IMR-90 (cell line): ENCODE data around the gene MARF1. TPM values are rescaled to one million over a fixed set of nuclear protein-coding genes. Genes with fewer than 3 reads are reported as not detected.

ENCODE experiments used
- ATAC-seq: fragments of 200-7000 bp; cut with Tn5 transposase; 2 replicates; pipeline ENCODE4 v1.9.1; 2020; ENCODE audit warnings: low read depth, mild to moderate bottlenecking, moderate library complexity
- BruUV-seq: library from RNA; stranded (reverse); fragments of 400-500 nt; replicated peaks from 2 replicates; lab custom pipeline; 2021; lab: Mats Ljungman, UMichigan
- CTCF ChIA-PET: fragments of 300-600 bp; formaldehyde crosslinking; extraction: SDS; loops from one replicate; lab custom pipeline; 2021; ENCODE audit warnings: antibody characterized with exemption; lab: Yijun Ruan, JAX
- POLR2A ChIA-PET: fragments of 300-600 bp; sonication (Branson Sonifier 250); formaldehyde crosslinking; loops from one replicate; lab custom pipeline; 2022; ENCODE audit warnings: antibody characterized with exemption; ENCODE audit not compliant: unreplicated experiment; lab: Charles Lee
- DNase-seq: peaks from one replicate; pipeline ENCODE4 v3.0.0; 2013
- H2AFZ ChIP-seq: replicated peaks from 2 replicates; pipeline ENCODE3; 2013; ENCODE audit warnings: low read length, mild to moderate bottlenecking; ENCODE audit not compliant: poor library complexity
- H2AK5ac ChIP-seq: 2 replicates; pipeline ENCODE4 v1.6.1; 2013; ENCODE audit warnings: low read depth, low read length, inconsistent platforms
- H2AK9ac ChIP-seq: replicated peaks from 2 replicates; pipeline ENCODE3; 2013; ENCODE audit warnings: mild to moderate bottlenecking, low read depth, low read length, moderate library complexity; ENCODE audit not compliant: poor library complexity
- H2BK120ac ChIP-seq: 2 replicates; pipeline ENCODE4 v1.6.1; 2013; ENCODE audit warnings: low read depth, low read length, inconsistent platforms
- H2BK15ac ChIP-seq: 3 replicates; pipeline ENCODE4 v1.6.1; 2013; ENCODE audit warnings: low read depth, low read length, inconsistent platforms
- H2BK20ac ChIP-seq: 2 replicates; pipeline ENCODE4 v1.6.1; 2013; ENCODE audit warnings: low read depth, mild to moderate bottlenecking, inconsistent platforms, low read length, moderate library complexity
- H2BK5ac ChIP-seq: 2 replicates; pipeline ENCODE4 v1.6.1; 2013; ENCODE audit warnings: mild to moderate bottlenecking, low read depth, low read length, inconsistent platforms; ENCODE audit not compliant: poor library complexity, severe bottlenecking
- H3K14ac ChIP-seq: replicated peaks from 2 replicates; pipeline ENCODE4 v1.6.1; 2013; ENCODE audit warnings: low read depth, low read length, inconsistent platforms
- H3K18ac ChIP-seq: 2 replicates; pipeline ENCODE4 v1.6.1; 2013; ENCODE audit warnings: low read depth, low read length, control low read depth
- H3K23ac ChIP-seq: 2 replicates; pipeline ENCODE4 v1.6.1; 2013; ENCODE audit warnings: low read depth, low read length, inconsistent platforms
- H3K27ac ChIP-seq: 2 replicates; pipeline ENCODE4 v1.5.1; 2013; ENCODE audit warnings: mild to moderate bottlenecking, control low read depth, low read length; ENCODE audit not compliant: insufficient read depth
- H3K27me3 ChIP-seq: 2 replicates; pipeline ENCODE4 v1.6.1; 2013; ENCODE audit warnings: low read length; ENCODE audit not compliant: control insufficient read depth, insufficient read depth
- H3K36me3 ChIP-seq: 2 replicates; pipeline ENCODE4 v1.6.1; 2013; ENCODE audit warnings: low read length, mixed read lengths; ENCODE audit not compliant: control insufficient read depth, insufficient read depth
- H3K4ac ChIP-seq: 2 replicates; pipeline ENCODE4 v1.6.1; 2013; ENCODE audit warnings: low read depth, low read length, inconsistent platforms
- H3K4me1 ChIP-seq: 2 replicates; pipeline ENCODE4 v1.6.1; 2013; ENCODE audit warnings: low read length, mixed read lengths; ENCODE audit not compliant: control insufficient read depth, insufficient read depth
- H3K4me2 ChIP-seq: 2 replicates; pipeline ENCODE4 v1.6.1; 2013; ENCODE audit warnings: low read depth, mild to moderate bottlenecking, control low read depth, low read length, moderate library complexity
- H3K4me3 ChIP-seq: 2 replicates; pipeline ENCODE4 v1.5.1; 2013; ENCODE audit warnings: low read depth, mild to moderate bottlenecking, control low read depth, low read length, moderate library complexity; ENCODE audit not compliant: insufficient read depth
- H3K56ac ChIP-seq: 2 replicates; pipeline ENCODE4 v1.6.1; 2013; ENCODE audit warnings: low read length, inconsistent platforms; ENCODE audit not compliant: insufficient read depth; ENCODE audit errors: extremely low read depth
- H3K79me1 ChIP-seq, 2 experiments: 2 replicates each; pipeline ENCODE4 v1.6.1; 2013; ENCODE audit warnings: low read length in 2 of 2, inconsistent platforms in 1 of 2, low read depth in 1 of 2
- H3K9ac ChIP-seq: 2 replicates; pipeline ENCODE4 v1.6.1; 2013; ENCODE audit warnings: low read depth, low read length, control low read depth
- H3K9me1 ChIP-seq: 2 replicates; pipeline ENCODE4 v1.6.1; 2013; ENCODE audit warnings: low read length, inconsistent platforms; ENCODE audit not compliant: insufficient read depth
- H3K9me3 ChIP-seq: 2 replicates; pipeline ENCODE4 v1.6.1; 2013; ENCODE audit warnings: low read length; ENCODE audit not compliant: control insufficient read depth, insufficient read depth
- H4K20me1 ChIP-seq: 2 replicates; pipeline ENCODE4 v1.6.1; 2013; ENCODE audit warnings: low read length, inconsistent platforms; ENCODE audit not compliant: insufficient read depth
- H4K5ac ChIP-seq: 2 replicates; pipeline ENCODE4 v1.6.1; 2013; ENCODE audit warnings: mild to moderate bottlenecking, low read depth, low read length, control low read depth
- H4K8ac ChIP-seq, 2 experiments: 2 replicates each; pipeline ENCODE4 v1.6.1; 2013; ENCODE audit warnings: low read depth in 2 of 2, low read length in 2 of 2, control low read depth in 1 of 2, inconsistent platforms in 1 of 2
- H4K91ac ChIP-seq: 2 replicates; pipeline ENCODE4 v1.6.1; 2013; ENCODE audit warnings: low read depth, low read length, inconsistent platforms; ENCODE audit not compliant: insufficient read depth
- CEBPB ChIP-seq: IDR thresholded peaks from 2 replicates; pipeline ENCODE4 v1.6.1; 2012; ENCODE audit warnings: low read depth, low read length, improper control_type of control experiment
- CTCF ChIP-seq: conservative IDR thresholded peaks from 2 replicates; pipeline ENCODE4 v1.5.1; 2012; ENCODE audit warnings: mild to moderate bottlenecking, low read depth, low read length, improper control_type of control experiment
- ELK1 ChIP-seq: fragments of 150-350 bp; IDR thresholded peaks from 2 replicates; pipeline ENCODE4 v1.6.1; 2016; ENCODE audit warnings: low read depth, mild to moderate bottlenecking, low read length, moderate library complexity, borderline replicate concordance
- FOS ChIP-seq: fragments of 150-350 bp; IDR thresholded peaks from 2 replicates; pipeline ENCODE4 v1.6.1; 2016; ENCODE audit warnings: low read depth, low read length
- MAFK ChIP-seq: IDR thresholded peaks from 2 replicates; pipeline ENCODE4 v1.6.1; 2012; ENCODE audit warnings: low read depth, low read length, improper control_type of control experiment
- MAZ ChIP-seq: IDR thresholded peaks from 2 replicates; pipeline ENCODE4 v1.6.1; 2012; ENCODE audit warnings: low read depth, mild to moderate bottlenecking, low read length, improper control_type of control experiment, moderate library complexity, borderline replicate concordance
- NFE2L2 ChIP-seq: fragments of 150-350 bp; IDR thresholded peaks from 2 replicates; pipeline ENCODE4 v1.6.1; 2016; ENCODE audit warnings: low read depth, mild to moderate bottlenecking, low read length
- POLR2A ChIP-seq: IDR thresholded peaks from 2 replicates; pipeline ENCODE4 v1.6.1; 2012; ENCODE audit warnings: mild to moderate bottlenecking, low read depth, low read length
- RCOR1 ChIP-seq: IDR thresholded peaks from 2 replicates; pipeline ENCODE4 v1.6.1; 2012; ENCODE audit warnings: mild to moderate bottlenecking, low read length, improper control_type of control experiment; ENCODE audit not compliant: insufficient replicate concordance
- RFX5 ChIP-seq: IDR thresholded peaks from 2 replicates; pipeline ENCODE4 v1.8.0; 2012; ENCODE audit warnings: low read depth, mild to moderate bottlenecking, low read length, moderate library complexity
- SMC3 ChIP-seq: fragments of 150-350 bp; IDR thresholded peaks from 2 replicates; pipeline ENCODE4 v1.6.1; 2016; ENCODE audit warnings: low read depth, mild to moderate bottlenecking, antibody characterized with exemption, low read length, moderate library complexity
- WGBS, 2 experiments: methylation state at CpG; one replicate each; pipeline versions ENCODE4 v1.1.5 to v1.1.7; 2013; ENCODE audit warnings: missing lambda C conversion rate in 2 of 2; ENCODE audit not compliant: insufficient read length in 1 of 2; ENCODE audit errors: extremely low coverage in 2 of 2; 5-methylcytosine and 5-hydroxymethylcytosine counted together
- dilution Hi-C: fragments of 300-500 bp; cut with HindIII; formaldehyde crosslinking; loops from one replicate; pipeline ENCODE4 v1.14.3; 2018; ENCODE audit warnings: low sequenced_read_pairs; ENCODE audit not compliant: unreplicated experiment
- in situ Hi-C: fragments of 300-500 bp; cut with MboI; formaldehyde crosslinking; loops from 3 replicates; pipeline ENCODE4 v1.14.3; 2019; ENCODE audit warnings: low sequenced_read_pairs, inconsistent platforms, mixed read lengths
- intact Hi-C: fragments of 100-400 bp; cut with micrococcal nuclease; formaldehyde crosslinking; loops from 2 replicates; pipeline ENCODE4 v1.10.0; 2022
- polyA plus RNA-seq, 3 experiments: library from polyadenylated mRNA; depleted of rRNA; stranded (reverse); fragments of >200 nt; gene quantifications; 2 replicates each; pipeline ENCODE4 v1.2.3, GENCODE V29; 2012; ENCODE audit warnings: low replicate concordance in 1 of 3
- total RNA-seq: library from RNA; depleted of rRNA; stranded (reverse); fragments of >200 nt; gene quantifications from 2 replicates; pipeline ENCODE4 v1.2.3, GENCODE V29; 2012

The MARF1 gene
- total and polyA plus RNA-seq, 2 of the 4 experiments (the other 2 are of a cell fraction), result 9.0 to 12.9 TPM

GRCh38 chr16:15641753-15642556 is 999 bp downstream of the MARF1 start (continued):
- no peak for TF ChIP-seq CEBPB

- Histone ChIP-seq H2AK9ac (no peak overlapping the region), H3K18ac (no peak overlapping the region), H3K4me3 (no peak overlapping the region), H3K4me2 (no peak overlapping the region), H2BK15ac (no peak overlapping the region), H4K91ac (no peak overlapping the region), H4K5ac (no peak overlapping the region), H3K14ac (no peak overlapping the region), H3K4ac (no peak overlapping the region), H4K8ac (no peak overlapping the region), H2BK120ac (no peak overlapping the region), H3K23ac (no peak overlapping the region), H3K56ac (no peak overlapping the region), H3K9ac (no peak overlapping the region), H2AFZ (no peak overlapping the region), H3K9me1 (no peaks in the 10 kb centered on the region), H2BK5ac (no peak overlapping the region), H3K27ac (no peak overlapping the region), H3K9me3 (no peaks in the 10 kb centered on the region), H3K4me1 (peaks cover 5% of the 10 kb centered on the region), H4K20me1 (no peaks in the 10 kb centered on the region; the same call in 1 of the 2 replicates), H3K27me3 (no peaks in the 10 kb centered on the region), H3K79me1 (peaks cover 21 to 26% of the 10 kb centered on the region in 2 experiments), H2AK5ac (no peak overlapping the region), H2BK20ac (no peak overlapping the region), H3K36me3 (peaks cover 16% of the 10 kb centered on the region)
- BruUV-seq, result no TSS peak
- in situ Hi-C loops, result loop anchor here (5.0 kb wide), 1 partner anchor 51 kb away; no protein-coding TSS in a partner anchor
- WGBS, 2 experiments, result 100% methylated on average over 1 of the region's 4 CpGs; no CpG with 5 or more reads in 1 of the 2 experiments
- CTCF ChIA-PET, result interaction anchor here (0.6 kb wide), 1 partner anchor 49 kb away, joined by 3 read pairs; no protein-coding TSS in a partner anchor
- intact Hi-C loops, result no loop called here
- DNase-seq (no peak), ATAC-seq (no peak)
- TF ChIP-seq RCOR1 (no peak), NFE2L2 (no peak), CTCF (no peak), MAFK (no peak), MAZ (no peak), ELK1 (no peak), CEBPB (no peak), SMC3 (no peak), RFX5 (no peak), POLR2A (no peak), FOS (no peak)
- dilution Hi-C loops, result no loop called here
- POLR2A ChIA-PET, result no interaction called here
These were observed 2.0 kb downstream of the MARF1 start for GRCh38 chr16:15640966-15641365.
